Right ventricle myocardium superior (tissue), 1 donor: ENCODE data around the gene CBR3. TPM values are rescaled to one million over a fixed set of nuclear protein-coding genes. Genes with fewer than 3 reads are reported as not detected.

Source experiments
- total RNA-seq: library from RNA; stranded (reverse); fragmentation: NEBNext Ultra II Directional; extraction: Animal tissue kit (Norgen Biotek cat#: 25700); gene quantifications from one replicate; pipeline ENCODE4 v1.2.1, GENCODE V29; 2021
- donor health status: DM: no; HTN: yes; CAD: no; lungs with severe emphysema.

CBR3 gene
- total RNA-seq, 1 donor from 2014 or later: 2.1 TPM

Other genes starting within 250 kb of the CBR3 start
- 10.7 TPM for gene SETD4, start 74.6 kb upstream of the CBR3 start, total RNA-seq
- 26.1 TPM for gene CBR1, start 65.1 kb upstream of the CBR3 start, total RNA-seq
- gene DOP1B, start 21.7 kb downstream of the CBR3 start, total RNA-seq: 14.1 TPM
- gene MORC3, start 185.1 kb downstream of the CBR3 start, total RNA-seq: 18.9 TPM